ENCODE data around the gene SUGCT. TPM values are rescaled to one million over a fixed set of nuclear protein-coding genes. Genes with fewer than 3 reads are reported as not detected.

The SUGCT gene
- under 1 TPM in 2 of 3 donors, not detected in 1; 0.40 to 0.59 TPM for total RNA-seq
- total RNA-seq (2013), result 1.1 TPM

DNA sequence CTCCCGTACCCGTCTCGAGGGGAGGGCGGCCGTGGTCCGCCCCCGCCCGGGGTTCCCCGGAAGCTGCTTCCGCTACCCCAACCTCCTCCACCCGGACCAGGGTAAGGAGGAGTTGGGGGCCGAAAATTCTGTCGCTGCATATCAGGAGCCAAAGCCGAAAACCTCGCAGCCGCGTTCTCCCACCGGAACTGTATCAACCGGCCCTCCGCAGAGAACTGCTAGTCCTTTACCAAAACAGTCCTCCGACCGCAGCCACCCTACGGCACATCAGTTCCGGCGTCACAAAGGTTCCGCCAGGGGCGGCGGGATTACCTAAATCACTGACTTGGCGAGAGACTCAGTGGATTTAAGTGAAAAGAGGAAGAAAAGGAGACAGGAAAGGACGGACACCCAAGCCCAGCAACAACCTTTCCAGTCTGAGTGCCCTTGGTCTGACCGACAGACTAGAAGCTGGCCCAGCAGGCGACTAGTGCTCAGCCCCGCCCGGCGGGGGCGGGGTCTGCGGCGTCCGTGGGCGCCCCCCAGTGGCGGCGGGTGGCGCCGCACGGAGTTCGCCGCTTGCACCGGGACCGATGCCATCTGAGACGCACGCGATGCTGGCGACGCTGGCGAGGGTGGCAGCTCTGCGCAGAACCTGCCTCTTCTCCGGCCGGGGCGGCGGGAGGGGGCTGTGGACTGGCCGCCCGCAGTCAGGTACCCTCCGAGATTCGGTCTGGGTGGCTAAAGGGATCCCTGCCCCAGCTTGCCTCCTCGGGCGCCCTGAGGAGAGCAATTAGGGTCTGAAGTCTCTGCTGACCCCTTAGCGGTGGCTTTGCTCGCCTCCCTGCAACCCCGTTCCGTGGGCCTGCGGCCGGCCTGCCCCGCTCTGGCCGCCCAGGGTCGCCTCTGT lies at the start of gene SUGCT, which contains the start of gene MPLKIP:
TSS of gene SUGCT (plus strand) at position 578 of the 889 bp plus-strand sequence.
TSS of gene MPLKIP (minus strand) at position 195 of the 889 bp plus-strand sequence. CDS start at position 140, 55 bp downstream.
- H3K4me1 ChIP-seq (ENCODE audit: control insufficient read depth, insufficient read depth, low read length), result peaks cover 6% of the 10 kb centered on the region
- H3K36me3 ChIP-seq (ENCODE audit: control insufficient read depth, insufficient read depth, low read length), result no peaks in the 10 kb centered on the region
- H3K9me3 ChIP-seq (ENCODE audit: control insufficient read depth, insufficient read depth, low read length), result no peaks in the 10 kb centered on the region
- H3K27me3 ChIP-seq (ENCODE audit: control insufficient read depth, insufficient read depth, low read length), result peaks cover 5% of the 10 kb centered on the region
- WGBS (ENCODE audit: insufficient coverage), result under 1% methylated on average over 75 of the region's 75 CpGs
- Mint-ChIP-seq H3K9me3 (no peaks in the 10 kb centered on the region), H3K4me3 (peak within 1 kb of the TSS; percentile 93), H3K27ac (peak within 1 kb of the TSS; percentile 90), H3K4me1 (peaks cover 22 to 24% of the 10 kb centered on the region in 2 donors), H3K27me3 (ENCODE audit: low read depth in 2 of 2) (peaks cover 13 to 15% of the 10 kb centered on the region in 2 donors), H3K36me3 (no peaks in the 10 kb centered on the region)
- DNase-seq (peak; percentile 87 to 94), ATAC-seq (peak; percentile 90 to 96 (median 90))
- TF ChIP-seq, protein P1, sequence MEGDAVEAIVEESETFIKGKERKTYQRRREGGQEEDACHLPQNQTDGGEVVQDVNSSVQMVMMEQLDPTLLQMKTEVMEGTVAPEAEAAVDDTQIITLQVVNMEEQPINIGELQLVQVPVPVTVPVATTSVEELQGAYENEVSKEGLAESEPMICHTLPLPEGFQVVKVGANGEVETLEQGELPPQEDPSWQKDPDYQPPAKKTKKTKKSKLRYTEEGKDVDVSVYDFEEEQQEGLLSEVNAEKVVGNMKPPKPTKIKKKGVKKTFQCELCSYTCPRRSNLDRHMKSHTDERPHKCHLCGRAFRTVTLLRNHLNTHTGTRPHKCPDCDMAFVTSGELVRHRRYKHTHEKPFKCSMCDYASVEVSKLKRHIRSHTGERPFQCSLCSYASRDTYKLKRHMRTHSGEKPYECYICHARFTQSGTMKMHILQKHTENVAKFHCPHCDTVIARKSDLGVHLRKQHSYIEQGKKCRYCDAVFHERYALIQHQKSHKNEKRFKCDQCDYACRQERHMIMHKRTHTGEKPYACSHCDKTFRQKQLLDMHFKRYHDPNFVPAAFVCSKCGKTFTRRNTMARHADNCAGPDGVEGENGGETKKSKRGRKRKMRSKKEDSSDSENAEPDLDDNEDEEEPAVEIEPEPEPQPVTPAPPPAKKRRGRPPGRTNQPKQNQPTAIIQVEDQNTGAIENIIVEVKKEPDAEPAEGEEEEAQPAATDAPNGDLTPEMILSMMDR (IDR thresholded peaks at IDR 0.05), result peak; percentile 94
- peak within 1 kb of the TSS; percentile 86 for H3K27ac ChIP-seq (ENCODE audit: low read length)
- H3K4me3 ChIP-seq (ENCODE audit: low read length), result peak within 1 kb of the TSS; percentile 96
- intact Hi-C loops (cut with micrococcal nuclease), result loop anchor here (1.0 kb wide), 3 partner anchors 185 to 401 kb away; no protein-coding TSS in a partner anchor

- H3K36me3 ChIP-seq (ENCODE audit: control insufficient read depth, insufficient read depth, low read length), result peaks cover 65% of the 10 kb centered on the region
- Mint-ChIP-seq H3K4me3 (no peak overlapping the region), H3K9me3 (no peaks in the 10 kb centered on the region), H3K27ac (peak overlapping the region; percentile 11 to 31), H3K36me3 (peaks cover 9% of the 10 kb centered on the region), H3K4me1 (no peaks in the 10 kb centered on the region), H3K27me3 (ENCODE audit: low read depth in 2 of 2) (no peaks in the 10 kb centered on the region)
- no peak overlapping the region for H3K27ac ChIP-seq (ENCODE audit: low read length)
- no peaks in the 10 kb centered on the region for H3K9me3 ChIP-seq (ENCODE audit: control insufficient read depth, insufficient read depth, low read length)
- WGBS (ENCODE audit: insufficient coverage), result no CpG with 5 or more reads among the region's 2 CpGs
- no peaks in the 10 kb centered on the region for H3K4me1 ChIP-seq (ENCODE audit: control insufficient read depth, insufficient read depth, low read length)
- H3K27me3 ChIP-seq (ENCODE audit: control insufficient read depth, insufficient read depth, low read length), result no peaks in the 10 kb centered on the region
- intact Hi-C loops (cut with micrococcal nuclease), result no loop called here
- no peak for ATAC-seq
- DNase-seq, result no peak
- TF ChIP-seq, protein P1 (IDR thresholded peaks at IDR 0.05), result no peak
- H3K4me3 ChIP-seq (ENCODE audit: low read length), result no peak overlapping the region
Observed at GRCh38 chr7:40092182-40092581, 42.6 kb upstream of the SUGCT start.

DNA sequence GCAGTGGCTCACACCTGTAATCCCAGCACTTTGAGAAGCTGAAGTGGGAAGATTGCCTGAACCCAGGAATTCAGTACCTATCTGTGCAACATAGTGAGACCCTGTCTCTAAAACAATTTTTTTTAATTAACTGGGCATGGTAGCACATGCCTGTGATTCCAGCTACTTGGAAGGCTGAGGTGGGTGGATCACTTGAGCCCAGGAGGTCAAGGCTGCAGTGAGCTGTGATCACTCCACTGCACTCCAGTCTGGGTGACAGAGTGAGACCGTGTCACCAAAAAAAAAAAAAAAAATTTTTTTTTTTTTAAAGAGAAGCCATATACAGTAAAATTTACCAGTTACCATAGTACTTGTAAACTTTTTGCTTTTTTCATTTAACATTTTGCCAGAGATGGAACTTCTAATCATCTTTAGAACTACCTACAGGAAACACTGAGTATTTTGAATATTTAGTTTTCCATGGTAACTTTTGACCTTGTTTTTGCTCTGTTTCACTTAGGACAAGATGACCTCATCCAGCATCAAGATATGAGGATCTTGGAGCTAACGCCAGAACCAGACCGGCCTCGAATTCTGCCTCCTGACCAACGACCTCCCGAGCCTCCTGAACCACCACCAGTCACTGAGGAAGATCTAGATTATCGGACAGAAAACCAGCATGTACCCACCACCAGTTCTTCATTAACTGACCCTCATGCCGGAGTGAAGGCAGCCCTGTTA lies 41.0 kb upstream of the SUGCT start:
- WGBS (ENCODE audit: insufficient coverage), result 96% methylated on average over 8 of the region's 8 CpGs
- Mint-ChIP-seq H3K4me1 (no peaks in the 10 kb centered on the region), H3K27ac (peak overlapping the region in 1 of 2 donors; percentile 22), H3K36me3 (peaks cover 9% of the 10 kb centered on the region), H3K4me3 (no peak overlapping the region), H3K27me3 (ENCODE audit: low read depth in 2 of 2) (no peaks in the 10 kb centered on the region), H3K9me3 (no peaks in the 10 kb centered on the region)
- intact Hi-C loops (cut with micrococcal nuclease), result no loop called here
- H3K4me1 ChIP-seq (ENCODE audit: control insufficient read depth, insufficient read depth, low read length), result no peaks in the 10 kb centered on the region
- H3K27ac ChIP-seq (ENCODE audit: low read length), result no peak overlapping the region
- no peak overlapping the region for H3K4me3 ChIP-seq (ENCODE audit: low read length)
- TF ChIP-seq, protein P1 (IDR thresholded peaks at IDR 0.05), result no peak
- H3K27me3 ChIP-seq (ENCODE audit: control insufficient read depth, insufficient read depth, low read length), result no peaks in the 10 kb centered on the region
- ATAC-seq (no peak), DNase-seq (no peak)
- H3K9me3 ChIP-seq (ENCODE audit: control insufficient read depth, insufficient read depth, low read length), result no peaks in the 10 kb centered on the region
- H3K36me3 ChIP-seq (ENCODE audit: control insufficient read depth, insufficient read depth, low read length), result peaks cover 59% of the 10 kb centered on the region
